ENCODE measurements around the gene MYL10. TPM values are rescaled to one million over a fixed set of nuclear protein-coding genes. Genes with fewer than 3 reads are reported as not detected.
"Not testable (repeated sequence)": the region's sequence is repeated elsewhere in the genome, so short reads cannot be mapped to it uniquely, and the experiment has no call there.

Gene MYL10
- total RNA-seq, 2 donors from 2014 or later: not detected

GRCh38 chr7:101604934-101605332 lies 24.2 kb downstream of the MYL10 start:
- ATAC-seq; DNase-seq; intact Hi-C loops (cut with DNase I, micrococcal nuclease): not testable (repeated sequence)

DNA sequence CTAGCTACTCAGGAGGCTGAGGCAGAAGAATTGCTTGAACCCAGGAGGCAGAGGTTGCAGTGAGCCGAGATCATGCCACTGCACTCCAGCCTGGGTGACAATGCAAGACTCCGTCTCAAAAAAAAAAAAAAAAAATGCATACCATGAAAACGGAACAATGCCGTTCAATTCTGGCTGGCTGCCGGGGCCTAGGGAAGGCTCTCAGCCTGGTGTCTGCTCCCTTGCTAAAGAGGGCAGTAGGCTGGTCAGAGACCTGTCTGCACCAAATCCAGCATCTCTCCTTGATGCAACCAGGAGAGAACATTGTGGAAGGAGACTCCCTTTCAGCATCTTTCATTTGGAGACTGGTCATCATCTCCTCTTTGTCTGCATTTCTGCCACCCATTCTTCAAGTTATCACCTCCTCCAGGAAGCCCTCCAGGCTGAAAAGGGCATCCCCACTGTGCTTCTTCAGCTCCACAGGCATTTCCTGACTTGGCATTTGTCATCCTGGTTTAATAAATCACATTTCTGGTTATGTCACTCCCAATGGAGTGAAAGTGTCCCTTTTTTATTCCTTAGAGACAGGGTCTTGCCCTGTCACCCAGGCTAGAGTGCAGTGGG lies 24.7 kb downstream of the MYL10 start:
- no peak for DNase-seq
- ATAC-seq: no peak
- intact Hi-C loops (cut with DNase I, micrococcal nuclease): no loop called here

GRCh38 chr7:101602484-101603241 lies 26.4 kb downstream of the MYL10 start:
- peak; percentile 54 to 85 for DNase-seq
- intact Hi-C loops (cut with DNase I, micrococcal nuclease): no loop called here
- ATAC-seq: peak; percentile 73

GRCh38 chr7:101602082-101602481 lies 27.0 kb downstream of the MYL10 start:
- DNase-seq: no peak
- ATAC-seq: no peak
- intact Hi-C loops (cut with DNase I, micrococcal nuclease): no loop called here

DNA sequence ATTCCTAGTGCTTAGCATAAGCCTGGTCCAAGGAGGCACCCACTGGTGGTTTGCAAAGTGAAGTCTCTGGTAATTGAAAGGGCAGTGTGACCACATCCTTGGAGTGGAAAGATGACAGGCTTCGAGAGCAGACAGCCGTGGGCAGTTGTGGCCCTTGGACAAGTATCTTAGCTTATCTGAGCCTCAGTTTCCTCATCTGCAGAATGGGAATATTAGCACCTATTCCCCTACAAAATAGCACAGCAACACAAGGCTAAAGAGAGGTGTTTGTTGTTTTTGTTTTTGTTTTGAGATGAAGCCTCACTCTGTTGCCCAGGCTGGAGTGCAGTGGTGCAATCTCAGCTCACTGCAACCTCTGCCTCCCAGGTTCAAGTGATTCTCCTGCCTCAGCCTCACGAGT lies 29.3 kb downstream of the MYL10 start:
- ATAC-seq: no peak
- no peak for DNase-seq
- intact Hi-C loops (cut with DNase I, micrococcal nuclease): no loop called here

GRCh38 chr7:101598986-101599771 lies 29.9 kb downstream of the MYL10 start:
- intact Hi-C loops (cut with DNase I, micrococcal nuclease): no loop called here
- ATAC-seq (peak; percentile 2), DNase-seq (no peak)

- intact Hi-C loops (cut with DNase I, micrococcal nuclease): no loop called here
- ATAC-seq (peak; percentile 88), DNase-seq (peak; percentile 89 to 91)
Observed at GRCh38 chr7:101598422-101598985, 30.6 kb downstream of the MYL10 start.

DNA sequence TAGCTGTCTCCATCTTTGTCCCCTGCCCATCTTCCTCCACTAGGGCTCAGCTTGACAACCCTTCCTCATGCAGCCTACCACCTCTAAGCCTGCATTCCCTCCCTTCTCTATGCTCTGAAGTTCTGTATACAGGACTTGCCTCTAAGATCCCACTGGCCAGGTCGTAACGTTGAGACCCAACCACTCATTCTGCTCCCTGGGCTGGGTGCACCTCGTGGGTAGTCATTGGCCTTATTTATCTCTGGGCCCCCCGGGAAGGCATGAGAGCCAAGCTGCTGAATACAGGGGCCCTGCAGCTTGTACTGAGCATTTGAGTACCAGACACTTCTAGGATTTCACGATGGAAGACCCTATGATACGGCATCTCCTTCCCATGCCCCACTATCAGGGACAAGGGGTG lies 31.2 kb downstream of the MYL10 start:
- DNase-seq: no peak

DNA sequence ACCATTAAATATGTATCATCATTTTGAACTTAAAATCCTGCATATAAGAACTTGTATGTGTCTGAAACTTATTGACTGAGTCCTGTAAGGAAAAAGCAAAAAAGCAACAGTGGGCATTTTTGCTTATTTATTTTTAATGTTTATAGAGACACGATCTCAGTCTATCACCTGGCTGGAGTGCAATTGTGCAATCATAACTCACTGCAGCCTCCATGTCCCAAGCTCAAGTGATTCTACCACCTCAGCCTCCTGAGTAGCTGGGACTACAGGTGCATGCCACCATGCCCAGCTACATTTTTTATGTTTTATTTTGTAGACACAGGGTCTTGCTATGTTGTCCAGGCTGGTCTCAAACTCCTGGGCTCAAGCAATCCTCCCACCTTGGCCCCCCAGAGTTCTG lies 32.2 kb downstream of the MYL10 start:
- DNase-seq (no peak), ATAC-seq (no peak)
- intact Hi-C loops (cut with DNase I, micrococcal nuclease): no loop called here

More for the DNA sequence above, 31.2 kb downstream of the MYL10 start:
- intact Hi-C loops (cut with DNase I, micrococcal nuclease): no loop called here
- ATAC-seq: no peak

GRCh38 chr7:101595766-101596537 lies 33.1 kb downstream of the MYL10 start:
- intact Hi-C loops (cut with DNase I, micrococcal nuclease): no loop called here
- DNase-seq (no peak), ATAC-seq (no peak)

DNA sequence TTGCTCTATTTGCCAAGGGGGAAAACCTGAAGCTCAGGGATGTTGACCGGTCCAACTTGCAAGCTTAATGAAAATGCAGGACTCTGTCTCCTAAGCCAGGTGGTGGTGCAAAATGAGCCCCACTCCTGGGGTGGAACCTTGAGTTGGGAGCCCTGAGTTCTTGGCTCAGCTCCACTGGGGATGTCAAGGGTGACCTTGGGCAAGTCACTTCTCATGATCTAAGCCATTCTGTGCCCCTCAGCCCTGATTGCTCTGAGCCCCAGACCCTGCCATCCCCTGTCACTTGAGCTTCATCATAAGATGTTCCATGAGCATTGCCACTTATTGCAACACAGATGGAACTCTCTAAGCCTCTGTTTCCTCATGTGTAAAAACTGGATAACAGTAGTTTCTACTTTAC lies 33.9 kb downstream of the MYL10 start:
- intact Hi-C loops (cut with DNase I, micrococcal nuclease): no loop called here
- no peak for DNase-seq
- ATAC-seq: no peak

DNA sequence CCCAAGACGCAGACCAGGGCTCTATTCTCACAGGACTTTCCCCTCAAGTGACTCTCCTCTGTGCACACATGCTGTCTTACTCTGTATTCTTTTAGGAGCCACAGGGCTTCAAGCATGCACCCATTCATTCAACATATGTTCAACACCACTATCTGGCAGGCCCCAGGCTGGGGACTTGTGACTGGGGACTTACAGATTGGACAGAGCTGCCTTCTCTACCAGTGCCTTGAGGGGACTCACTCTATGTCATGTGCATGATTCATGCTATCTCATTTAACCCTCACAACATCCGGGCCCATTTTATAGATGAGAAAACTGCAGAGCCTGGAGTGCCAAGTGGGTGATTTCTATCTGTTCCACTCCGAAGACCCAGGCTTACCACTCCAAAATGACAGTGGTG lies 34.3 kb downstream of the MYL10 start:
- DNase-seq (no peak), ATAC-seq (no peak)
- intact Hi-C loops (cut with DNase I, micrococcal nuclease): no loop called here

DNA sequence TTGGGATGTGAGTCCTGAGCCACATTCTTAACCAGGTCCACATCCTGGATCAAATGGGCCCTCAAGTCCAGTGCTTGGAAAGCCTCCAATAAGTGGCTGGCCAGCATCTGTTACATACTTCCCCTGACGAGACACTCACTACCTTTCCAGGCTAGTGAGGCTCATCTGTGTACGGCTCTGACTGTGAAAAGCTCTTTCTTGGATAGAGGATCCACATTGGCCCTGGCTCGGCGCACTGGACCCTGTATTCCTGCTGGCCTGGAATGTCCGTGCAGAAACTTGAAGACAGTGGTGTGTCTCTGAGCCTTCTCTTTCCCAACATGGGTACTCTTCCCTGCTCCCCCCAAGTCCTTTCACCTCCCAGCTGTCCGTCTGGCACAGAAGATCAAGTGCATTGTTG lies 35.5 kb downstream of the MYL10 start:
- intact Hi-C loops (cut with DNase I, micrococcal nuclease): no loop called here
- DNase-seq (no peak), ATAC-seq (no peak)

DNA sequence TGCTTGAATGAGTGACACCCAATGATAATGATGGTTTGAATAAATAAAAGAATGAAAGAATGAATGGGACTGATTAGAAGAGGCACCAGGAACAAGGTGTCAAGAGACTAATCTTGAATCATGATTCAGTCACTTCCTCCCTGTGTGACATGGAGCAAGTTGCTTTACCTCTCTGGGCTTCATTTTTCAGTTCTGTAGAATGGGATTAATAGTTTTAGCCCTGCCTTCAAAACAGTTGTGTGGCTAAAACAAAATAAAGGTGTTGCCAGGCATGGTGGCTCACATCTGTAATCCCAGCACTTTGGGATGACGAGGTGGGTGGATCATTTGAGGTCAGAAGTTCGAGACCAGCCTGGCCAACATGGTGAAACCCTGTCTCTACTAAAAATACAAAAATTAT lies 37.6 kb downstream of the MYL10 start:
- intact Hi-C loops (cut with DNase I, micrococcal nuclease): no loop called here
- ATAC-seq (no peak), DNase-seq (no peak)

GRCh38 chr7:101590663-101591435 lies 38.2 kb downstream of the MYL10 start:
- ATAC-seq (no peak), DNase-seq (no peak)
- intact Hi-C loops (cut with DNase I, micrococcal nuclease): no loop called here

DNA sequence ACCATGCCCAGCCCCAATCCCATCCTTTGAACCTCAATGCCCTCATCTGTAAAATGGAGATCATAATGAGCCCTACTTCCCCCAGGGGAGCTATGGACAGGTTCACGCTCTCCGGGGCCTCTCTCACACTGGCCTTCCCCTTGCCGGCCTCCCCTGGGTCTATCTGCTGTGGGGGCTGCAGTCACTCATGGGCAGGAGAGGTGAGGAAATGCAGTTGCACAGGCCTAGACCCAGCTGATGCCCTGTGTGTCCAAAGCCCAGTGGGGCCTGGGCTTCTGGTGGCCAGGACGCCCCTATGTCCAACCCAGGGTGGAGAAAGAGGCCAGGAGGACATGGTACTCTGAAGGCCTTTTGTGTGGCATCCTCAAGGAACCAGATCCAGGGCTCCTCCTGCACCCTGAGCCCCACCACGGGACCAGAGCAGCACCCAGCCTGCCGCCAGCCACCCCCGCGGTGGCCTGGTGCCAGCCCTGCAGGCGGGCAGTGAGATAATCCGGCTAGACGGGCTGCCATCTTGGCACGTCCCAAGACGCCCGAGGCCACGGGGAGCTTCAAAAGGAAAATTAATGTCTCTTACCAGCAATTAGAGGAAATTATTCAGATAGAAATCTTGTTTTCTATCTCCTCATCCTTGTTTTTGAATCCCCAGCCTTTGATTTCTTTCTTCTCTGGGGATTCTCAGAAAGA lies 39.0 kb downstream of the MYL10 start:
- DNase-seq: no peak
- ATAC-seq: no peak
- intact Hi-C loops (cut with DNase I, micrococcal nuclease): no loop called here

GRCh38 chr7:101589052-101589451 lies 40.0 kb downstream of the MYL10 start:
- intact Hi-C loops (cut with DNase I, micrococcal nuclease): no loop called here
- DNase-seq (no peak), ATAC-seq (no peak)

Measured in left colon (tissue), 2 donors.